D721Med (cell line): Measurements from ENCODE around the gene TCF4.

Experiments
- DNase-seq: peaks from one replicate; pipeline ENCODE4 v3.0.0; 2011; ENCODE audit warnings: low spot score; ENCODE audit not compliant: insufficient read length
- FAIRE-seq: peaks from 2 replicates; lab custom pipeline; 2011; peaks lifted over from hg19 to GRCh38; lab: Jason Lieb, UNC
- TF ChIP-seq, protein P1 (sequence below): IDR thresholded peaks from 2 replicates; pipeline ENCODE4 v1.5.1; 2012; ENCODE audit warnings: mild to moderate bottlenecking, control low read depth; ENCODE audit not compliant: insufficient read depth; ENCODE audit errors: missing control alignments

TCF4 gene

DNA sequence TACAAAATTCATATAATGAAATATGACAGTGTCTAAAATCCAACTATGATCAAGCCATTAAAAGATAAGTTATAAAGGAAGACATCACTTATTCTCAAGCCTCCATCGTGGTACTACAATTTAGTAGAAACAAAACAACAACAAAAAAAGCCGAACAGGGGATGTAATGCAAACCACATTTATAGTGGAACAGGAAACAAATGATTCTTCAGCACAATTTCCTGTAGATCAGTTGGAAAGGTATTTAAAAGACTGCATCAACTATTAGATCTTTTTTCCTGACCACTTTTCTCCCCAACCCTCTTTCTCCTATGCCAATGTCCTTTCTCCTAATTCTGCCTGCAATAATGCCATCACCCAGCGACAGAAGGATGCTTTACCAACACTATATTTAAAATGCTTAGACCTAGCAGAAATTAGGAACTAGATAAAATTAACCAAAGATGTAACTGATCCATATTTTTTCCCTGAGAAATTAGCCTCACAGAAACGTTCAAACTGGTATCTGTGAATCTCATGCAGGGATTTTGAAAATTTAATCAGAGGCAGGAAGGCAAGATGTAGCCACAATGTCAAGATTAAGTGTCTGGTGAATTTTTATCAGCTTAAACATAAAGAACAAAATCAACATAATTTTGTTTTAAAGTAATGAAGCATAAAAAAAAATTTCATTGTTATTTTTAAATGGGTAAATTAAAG lies 271.4 kb downstream of the TCF4 start:
- TF ChIP-seq, protein P1, sequence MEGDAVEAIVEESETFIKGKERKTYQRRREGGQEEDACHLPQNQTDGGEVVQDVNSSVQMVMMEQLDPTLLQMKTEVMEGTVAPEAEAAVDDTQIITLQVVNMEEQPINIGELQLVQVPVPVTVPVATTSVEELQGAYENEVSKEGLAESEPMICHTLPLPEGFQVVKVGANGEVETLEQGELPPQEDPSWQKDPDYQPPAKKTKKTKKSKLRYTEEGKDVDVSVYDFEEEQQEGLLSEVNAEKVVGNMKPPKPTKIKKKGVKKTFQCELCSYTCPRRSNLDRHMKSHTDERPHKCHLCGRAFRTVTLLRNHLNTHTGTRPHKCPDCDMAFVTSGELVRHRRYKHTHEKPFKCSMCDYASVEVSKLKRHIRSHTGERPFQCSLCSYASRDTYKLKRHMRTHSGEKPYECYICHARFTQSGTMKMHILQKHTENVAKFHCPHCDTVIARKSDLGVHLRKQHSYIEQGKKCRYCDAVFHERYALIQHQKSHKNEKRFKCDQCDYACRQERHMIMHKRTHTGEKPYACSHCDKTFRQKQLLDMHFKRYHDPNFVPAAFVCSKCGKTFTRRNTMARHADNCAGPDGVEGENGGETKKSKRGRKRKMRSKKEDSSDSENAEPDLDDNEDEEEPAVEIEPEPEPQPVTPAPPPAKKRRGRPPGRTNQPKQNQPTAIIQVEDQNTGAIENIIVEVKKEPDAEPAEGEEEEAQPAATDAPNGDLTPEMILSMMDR = no peak
- FAIRE-seq = no peak

GRCh38 chr18:55314615-55315237 lies 273.3 kb downstream of the TCF4 start:
- DNase-seq (no peak), FAIRE-seq (no peak)
- TF ChIP-seq, protein P1 = no peak

More for the DNA sequence above, 271.4 kb downstream of the TCF4 start:
- DNase-seq = no peak

GRCh38 chr18:55314031-55314430 lies 274.0 kb downstream of the TCF4 start:
- no peak for DNase-seq
- TF ChIP-seq, protein P1 = no peak
- no peak for FAIRE-seq

- DNase-seq (no peak), FAIRE-seq (no peak)
- TF ChIP-seq, protein P1 = no peak
These were observed 277.1 kb downstream of the TCF4 start for GRCh38 chr18:55310863-55311262.

DNA sequence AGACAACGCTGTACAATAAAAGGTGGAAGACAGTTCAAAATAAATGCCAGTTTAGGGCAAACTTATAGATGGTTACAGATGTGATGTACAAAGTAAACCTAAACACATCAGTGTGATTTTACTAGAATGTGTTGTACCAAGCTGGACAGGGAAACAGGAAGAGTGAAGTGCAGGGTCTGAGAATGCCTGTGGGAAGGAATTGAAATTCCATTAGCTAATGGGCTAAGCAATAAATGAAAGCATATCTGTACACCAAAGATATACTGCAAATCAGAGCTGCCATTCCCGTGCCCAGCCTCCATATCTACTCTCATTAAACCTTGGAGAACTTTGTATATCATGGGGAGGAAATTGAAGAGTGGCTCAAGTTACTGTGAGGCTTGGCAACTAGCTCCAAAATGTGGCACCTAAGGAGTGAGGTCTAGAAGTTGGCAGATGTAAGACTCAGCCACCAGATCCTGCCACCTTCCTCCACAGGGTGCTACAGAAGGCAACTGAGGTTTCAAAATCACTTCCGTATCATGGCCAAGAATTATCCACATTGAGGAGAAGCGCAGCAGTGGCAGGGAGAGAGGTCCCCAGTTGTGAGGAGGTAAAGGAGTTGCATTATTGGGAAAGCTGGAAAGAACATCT lies 277.8 kb downstream of the TCF4 start:
- TF ChIP-seq, protein P1 = no peak
- FAIRE-seq (no peak), DNase-seq (no peak)

GRCh38 chr18:55309249-55309648 lies 278.7 kb downstream of the TCF4 start:
- TF ChIP-seq, protein P1 = no peak
- DNase-seq (no peak), FAIRE-seq (no peak)
